HL-60 (cell line): ENCODE data around the gene DDX25.

ENCODE experiments used
- DNase-seq, 2 experiments: peaks; one replicate each; pipeline ENCODE4 v3.0.0-alpha.2; 2010 to 2020; ENCODE audit warnings: low read depth in 1 of 2, low spot score in 1 of 2
- H3K27ac ChIP-seq: fragments of 250-450 bp; sonication (Bioruptor Pico); replicated peaks from 2 replicates; pipeline ENCODE4 v1.5.1; 2020; ENCODE audit warnings: mild to moderate bottlenecking, moderate library complexity
- H3K27me3 ChIP-seq: fragments of 250-450 bp; sonication (Bioruptor Pico); 2 replicates; pipeline ENCODE4 v1.5.1; 2021; ENCODE audit warnings: mild to moderate bottlenecking, moderate library complexity; ENCODE audit not compliant: insufficient read depth, poor library complexity, severe bottlenecking
- H3K4me3 ChIP-seq: replicated peaks from 2 replicates; pipeline ENCODE4 v1.5.1; 2011; ENCODE audit warnings: mild to moderate bottlenecking, control low read depth, low read length; ENCODE audit not compliant: insufficient read depth
- GABPA ChIP-seq: IDR thresholded peaks from 2 replicates; pipeline ENCODE4 v1.6.1; 2012; ENCODE audit warnings: low read depth
- POLR2AphosphoS5 ChIP-seq: IDR thresholded peaks from 2 replicates; pipeline ENCODE4 v1.6.1; 2012; ENCODE audit warnings: low read depth
- SPI1 ChIP-seq: IDR thresholded peaks from 2 replicates; pipeline ENCODE4 v1.6.1; 2012; ENCODE audit warnings: low read depth, mild to moderate bottlenecking, borderline replicate concordance
- TF ChIP-seq, protein P1 (sequence below): IDR thresholded peaks from one replicate; pipeline ENCODE4 v1.5.1; 2011; ENCODE audit warnings: low read length, control low read depth, inconsistent platforms; ENCODE audit not compliant: insufficient read depth
- TF ChIP-seq, protein P2 (sequence below): IDR thresholded peaks from 2 replicates; pipeline ENCODE4 v1.6.1; 2012; ENCODE audit warnings: low read depth; ENCODE audit not compliant: insufficient replicate concordance

DDX25 gene

DNA sequence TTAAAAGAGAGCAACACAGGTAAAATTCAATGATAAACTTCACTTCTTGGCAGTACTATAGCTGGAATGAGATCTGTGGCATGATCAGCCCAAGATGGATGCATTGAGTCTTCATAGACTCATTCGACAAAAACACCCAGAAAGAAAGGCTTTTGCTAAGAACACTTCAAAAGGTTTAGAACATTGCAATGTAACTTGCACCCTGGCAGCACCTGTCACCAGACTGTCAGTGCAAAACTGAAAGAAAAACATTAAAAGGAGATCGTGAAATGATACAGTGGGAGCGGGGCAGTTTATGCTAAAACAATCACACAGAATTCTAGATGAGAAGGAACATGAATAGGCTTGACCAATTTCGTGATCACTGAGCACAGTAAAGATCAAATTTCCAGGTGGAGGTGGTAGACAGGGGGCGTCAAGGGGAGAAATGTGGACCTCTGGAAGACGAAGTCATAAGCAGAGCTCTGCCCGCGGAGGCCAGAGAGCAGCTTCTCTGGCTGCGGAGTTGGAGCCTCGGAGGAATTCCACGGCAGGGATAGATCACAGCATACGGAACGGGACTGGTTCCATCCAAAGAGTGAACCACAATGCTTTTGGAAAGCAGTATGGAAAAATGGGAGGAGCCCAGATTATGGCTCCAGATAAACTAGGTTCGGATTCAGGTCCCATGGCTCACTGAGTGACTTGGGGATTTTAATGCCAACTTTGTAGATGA lies 53.5 kb downstream of the DDX25 start:
- Histone ChIP-seq H3K27ac (no peak overlapping the region), H3K27me3 (no peaks in the 10 kb centered on the region), H3K4me3 (no peak overlapping the region)
- no peak for DNase-seq
- TF ChIP-seq, protein P1, sequence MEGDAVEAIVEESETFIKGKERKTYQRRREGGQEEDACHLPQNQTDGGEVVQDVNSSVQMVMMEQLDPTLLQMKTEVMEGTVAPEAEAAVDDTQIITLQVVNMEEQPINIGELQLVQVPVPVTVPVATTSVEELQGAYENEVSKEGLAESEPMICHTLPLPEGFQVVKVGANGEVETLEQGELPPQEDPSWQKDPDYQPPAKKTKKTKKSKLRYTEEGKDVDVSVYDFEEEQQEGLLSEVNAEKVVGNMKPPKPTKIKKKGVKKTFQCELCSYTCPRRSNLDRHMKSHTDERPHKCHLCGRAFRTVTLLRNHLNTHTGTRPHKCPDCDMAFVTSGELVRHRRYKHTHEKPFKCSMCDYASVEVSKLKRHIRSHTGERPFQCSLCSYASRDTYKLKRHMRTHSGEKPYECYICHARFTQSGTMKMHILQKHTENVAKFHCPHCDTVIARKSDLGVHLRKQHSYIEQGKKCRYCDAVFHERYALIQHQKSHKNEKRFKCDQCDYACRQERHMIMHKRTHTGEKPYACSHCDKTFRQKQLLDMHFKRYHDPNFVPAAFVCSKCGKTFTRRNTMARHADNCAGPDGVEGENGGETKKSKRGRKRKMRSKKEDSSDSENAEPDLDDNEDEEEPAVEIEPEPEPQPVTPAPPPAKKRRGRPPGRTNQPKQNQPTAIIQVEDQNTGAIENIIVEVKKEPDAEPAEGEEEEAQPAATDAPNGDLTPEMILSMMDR, result no peak
- TF ChIP-seq SPI1, result no peak
- no peak for TF ChIP-seq POLR2AphosphoS5
- TF ChIP-seq, protein P2, sequence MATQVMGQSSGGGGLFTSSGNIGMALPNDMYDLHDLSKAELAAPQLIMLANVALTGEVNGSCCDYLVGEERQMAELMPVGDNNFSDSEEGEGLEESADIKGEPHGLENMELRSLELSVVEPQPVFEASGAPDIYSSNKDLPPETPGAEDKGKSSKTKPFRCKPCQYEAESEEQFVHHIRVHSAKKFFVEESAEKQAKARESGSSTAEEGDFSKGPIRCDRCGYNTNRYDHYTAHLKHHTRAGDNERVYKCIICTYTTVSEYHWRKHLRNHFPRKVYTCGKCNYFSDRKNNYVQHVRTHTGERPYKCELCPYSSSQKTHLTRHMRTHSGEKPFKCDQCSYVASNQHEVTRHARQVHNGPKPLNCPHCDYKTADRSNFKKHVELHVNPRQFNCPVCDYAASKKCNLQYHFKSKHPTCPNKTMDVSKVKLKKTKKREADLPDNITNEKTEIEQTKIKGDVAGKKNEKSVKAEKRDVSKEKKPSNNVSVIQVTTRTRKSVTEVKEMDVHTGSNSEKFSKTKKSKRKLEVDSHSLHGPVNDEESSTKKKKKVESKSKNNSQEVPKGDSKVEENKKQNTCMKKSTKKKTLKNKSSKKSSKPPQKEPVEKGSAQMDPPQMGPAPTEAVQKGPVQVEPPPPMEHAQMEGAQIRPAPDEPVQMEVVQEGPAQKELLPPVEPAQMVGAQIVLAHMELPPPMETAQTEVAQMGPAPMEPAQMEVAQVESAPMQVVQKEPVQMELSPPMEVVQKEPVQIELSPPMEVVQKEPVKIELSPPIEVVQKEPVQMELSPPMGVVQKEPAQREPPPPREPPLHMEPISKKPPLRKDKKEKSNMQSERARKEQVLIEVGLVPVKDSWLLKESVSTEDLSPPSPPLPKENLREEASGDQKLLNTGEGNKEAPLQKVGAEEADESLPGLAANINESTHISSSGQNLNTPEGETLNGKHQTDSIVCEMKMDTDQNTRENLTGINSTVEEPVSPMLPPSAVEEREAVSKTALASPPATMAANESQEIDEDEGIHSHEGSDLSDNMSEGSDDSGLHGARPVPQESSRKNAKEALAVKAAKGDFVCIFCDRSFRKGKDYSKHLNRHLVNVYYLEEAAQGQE, result no peak
- TF ChIP-seq GABPA, result no peak

DNA sequence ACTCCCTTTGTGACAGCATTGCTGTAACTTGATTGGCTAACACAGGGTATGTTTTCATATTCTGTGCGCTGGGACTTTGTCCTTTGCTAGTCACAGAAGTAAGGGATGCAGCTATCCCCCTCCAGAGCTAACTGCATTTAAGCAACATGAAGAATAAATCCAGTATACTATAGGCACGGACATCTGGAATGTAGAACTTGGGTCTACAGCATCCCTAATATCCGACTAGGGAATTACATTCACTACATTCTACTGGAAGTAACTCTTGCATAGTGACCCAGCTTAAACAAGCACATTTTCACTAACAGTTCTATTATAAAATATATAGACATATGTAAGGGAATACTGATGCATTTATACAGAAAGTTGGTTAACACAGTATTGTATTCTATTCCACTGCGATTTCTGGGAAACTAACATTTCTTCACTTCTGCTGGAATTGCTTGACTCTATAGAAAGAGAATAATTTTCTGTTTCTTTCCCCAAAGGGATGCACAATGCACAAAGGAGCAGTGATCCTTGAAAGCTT lies 54.6 kb downstream of the DDX25 start:
- no peak for DNase-seq
- Histone ChIP-seq H3K4me3 (no peak overlapping the region), H3K27ac (no peak overlapping the region), H3K27me3 (no peaks in the 10 kb centered on the region)
- TF ChIP-seq SPI1 (no peak), POLR2AphosphoS5 (no peak), GABPA (no peak)
- TF ChIP-seq, protein P1, result no peak
- TF ChIP-seq, protein P2, result no peak

DNA sequence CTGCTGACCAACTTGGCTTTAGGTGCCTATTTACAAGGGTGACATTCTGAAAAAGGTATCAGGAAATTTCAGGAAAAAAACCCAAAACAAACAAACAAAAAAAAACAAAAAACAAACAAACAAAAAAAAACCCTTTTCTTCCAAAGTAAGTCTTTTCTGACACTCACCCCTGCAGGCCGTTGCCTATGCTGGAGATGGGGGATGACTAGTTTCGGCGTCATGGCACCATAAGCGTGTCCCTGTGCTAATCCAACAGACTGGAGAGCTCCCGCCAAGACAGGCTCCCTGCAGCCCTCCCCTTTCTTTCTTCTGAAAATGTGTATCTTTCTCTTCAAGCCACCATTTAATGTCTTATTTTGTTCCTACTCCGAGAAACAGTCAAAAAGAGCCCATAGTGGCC lies 55.2 kb downstream of the DDX25 start:
- no peak for DNase-seq
- no peak for TF ChIP-seq GABPA
- TF ChIP-seq, protein P1, result no peak
- TF ChIP-seq, protein P2, result no peak
- no peak for TF ChIP-seq SPI1
- TF ChIP-seq POLR2AphosphoS5, result no peak
- Histone ChIP-seq H3K27ac (no peak overlapping the region), H3K27me3 (no peaks in the 10 kb centered on the region), H3K4me3 (no peak overlapping the region)
